Effector memory CD8-positive, alpha-beta T cell (primary cell): ENCODE results near the gene ADORA1.

Experiments
- ATAC-seq: fragments of 150-1000 bp; cut with Tn5 transposase; replicated peaks from 2 replicates; pipeline ENCODE4 v1.10.0; 2021; ENCODE audit warnings: mild to moderate bottlenecking, moderate library complexity
- DNase-seq, 3 experiments: peaks; one replicate each; pipeline ENCODE4 v3.0.0; 2021
- H3K27ac Mint-ChIP-seq, 2 donors: one replicate each; pipeline ENCODE4 v1.8.0; 2022; ENCODE audit warnings: mild to moderate bottlenecking in 2 of 2, mixed read lengths in 2 of 2, moderate library complexity in 2 of 2
- H3K27me3 Mint-ChIP-seq, 2 donors: one replicate each; pipeline ENCODE4 v1.8.0; 2022; ENCODE audit warnings: mixed read lengths in 2 of 2
- H3K36me3 Mint-ChIP-seq: one replicate; pipeline ENCODE4 v1.8.0; 2022; ENCODE audit warnings: mild to moderate bottlenecking, moderate library complexity, mixed read lengths; ENCODE audit not compliant: insufficient read depth
- H3K4me1 Mint-ChIP-seq, 2 donors: one replicate each; pipeline ENCODE4 v1.8.0; 2022; ENCODE audit warnings: low read depth in 2 of 2, mixed read lengths in 2 of 2
- H3K4me3 Mint-ChIP-seq, 2 donors: one replicate each; pipeline ENCODE4 v1.8.0; 2022; ENCODE audit warnings: mild to moderate bottlenecking in 2 of 2, mixed read lengths in 2 of 2, moderate library complexity in 2 of 2
- H3K9me3 Mint-ChIP-seq, 2 donors: one replicate each; pipeline ENCODE4 v1.8.0; 2022; ENCODE audit warnings: mixed read lengths in 2 of 2

The ADORA1 gene

GRCh38 chr1:203175237-203175826, 47.8 kb downstream of the ADORA1 start, which contains the start of gene MYBPH:
MYBPH (minus strand) TSS chr1:203175826; CDS start chr1:203175755, 71 bp downstream.
- ATAC-seq, result no peak
- no peak for DNase-seq
- H3K27ac Mint-ChIP-seq, result no peak within 1 kb of the TSS
- no peaks in the 10 kb centered on the region for H3K36me3 Mint-ChIP-seq
- H3K4me1 Mint-ChIP-seq, result no peaks in the 10 kb centered on the region
- no peaks in the 10 kb centered on the region for H3K9me3 Mint-ChIP-seq
- H3K4me3 Mint-ChIP-seq, result no peak within 1 kb of the TSS
- H3K27me3 Mint-ChIP-seq, result peaks cover 39 to 67% of the 10 kb centered on the region in 2 donors

GRCh38 chr1:203175827-203176241, 48.3 kb downstream of the ADORA1 start:
- Mint-ChIP-seq H3K4me1 (no peaks in the 10 kb centered on the region), H3K27me3 (peaks cover 43 to 71% of the 10 kb centered on the region in 2 donors), H3K27ac (no peak overlapping the region), H3K4me3 (no peak overlapping the region), H3K9me3 (no peaks in the 10 kb centered on the region), H3K36me3 (no peaks in the 10 kb centered on the region)
- ATAC-seq (no peak), DNase-seq (no peak)

- Mint-ChIP-seq H3K36me3 (no peaks in the 10 kb centered on the region), H3K4me3 (no peak overlapping the region), H3K4me1 (no peaks in the 10 kb centered on the region), H3K27ac (no peak overlapping the region), H3K27me3 (peaks cover 47 to 75% of the 10 kb centered on the region in 2 donors), H3K9me3 (no peaks in the 10 kb centered on the region)
- no peak for DNase-seq
- no peak for ATAC-seq
Observed at GRCh38 chr1:203176273-203177035, 48.9 kb downstream of the ADORA1 start.

GRCh38 chr1:203177036-203177405, 49.5 kb downstream of the ADORA1 start:
- no peak for ATAC-seq
- peaks cover 47 to 80% of the 10 kb centered on the region in 2 donors for H3K27me3 Mint-ChIP-seq

GRCh38 chr1:203177470-203178039, 50.0 kb downstream of the ADORA1 start:
- H3K36me3 Mint-ChIP-seq, result no peaks in the 10 kb centered on the region
- peaks cover 47 to 85% of the 10 kb centered on the region in 2 donors for H3K27me3 Mint-ChIP-seq
- ATAC-seq (no peak), DNase-seq (no peak)
- H3K4me1 Mint-ChIP-seq, result no peaks in the 10 kb centered on the region
- H3K27ac Mint-ChIP-seq, result no peak overlapping the region
- H3K9me3 Mint-ChIP-seq, result no peaks in the 10 kb centered on the region
- H3K4me3 Mint-ChIP-seq, result no peak overlapping the region

More at GRCh38 chr1:203177036-203177405, 49.5 kb downstream of the ADORA1 start:
- Mint-ChIP-seq H3K4me3 (no peak overlapping the region), H3K36me3 (no peaks in the 10 kb centered on the region), H3K9me3 (no peaks in the 10 kb centered on the region), H3K27ac (no peak overlapping the region), H3K4me1 (no peaks in the 10 kb centered on the region)
- DNase-seq, result no peak

GRCh38 chr1:203178083-203178482, 50.6 kb downstream of the ADORA1 start:
- Mint-ChIP-seq H3K27ac (no peak overlapping the region), H3K27me3 (peaks cover 49 to 90% of the 10 kb centered on the region in 2 donors), H3K36me3 (no peaks in the 10 kb centered on the region), H3K4me1 (no peaks in the 10 kb centered on the region), H3K9me3 (no peaks in the 10 kb centered on the region), H3K4me3 (no peak overlapping the region)
- no peak for DNase-seq
- ATAC-seq, result no peak

- Mint-ChIP-seq H3K36me3 (no peaks in the 10 kb centered on the region), H3K4me3 (no peak overlapping the region), H3K9me3 (no peaks in the 10 kb centered on the region), H3K27me3 (peaks cover 48 to 91% of the 10 kb centered on the region in 2 donors), H3K4me1 (no peaks in the 10 kb centered on the region), H3K27ac (no peak overlapping the region)
- ATAC-seq (no peak), DNase-seq (no peak)
Observed at GRCh38 chr1:203178821-203179666, 51.5 kb downstream of the ADORA1 start.

GRCh38 chr1:203179667-203180005, 52.1 kb downstream of the ADORA1 start:
- DNase-seq (no peak), ATAC-seq (no peak)
- H3K27ac Mint-ChIP-seq, result no peak overlapping the region
- peaks cover 46 to 91% of the 10 kb centered on the region in 2 donors for H3K27me3 Mint-ChIP-seq
- H3K4me1 Mint-ChIP-seq, result no peaks in the 10 kb centered on the region
- peaks cover 3% of the 10 kb centered on the region for H3K36me3 Mint-ChIP-seq
- no peak overlapping the region for H3K4me3 Mint-ChIP-seq
- no peaks in the 10 kb centered on the region for H3K9me3 Mint-ChIP-seq

GRCh38 chr1:203180611-203181330, 53.2 kb downstream of the ADORA1 start:
- Mint-ChIP-seq H3K4me3 (no peak overlapping the region), H3K27ac (no peak overlapping the region), H3K27me3 (peaks cover 42 to 90% of the 10 kb centered on the region in 2 donors), H3K36me3 (peaks cover 3% of the 10 kb centered on the region), H3K4me1 (no peaks in the 10 kb centered on the region), H3K9me3 (no peaks in the 10 kb centered on the region)
- no peak for DNase-seq
- ATAC-seq, result no peak

- Mint-ChIP-seq H3K9me3 (no peaks in the 10 kb centered on the region), H3K4me1 (no peaks in the 10 kb centered on the region), H3K36me3 (peaks cover 3% of the 10 kb centered on the region), H3K4me3 (no peak overlapping the region), H3K27ac (no peak overlapping the region), H3K27me3 (peaks cover 32 to 90% of the 10 kb centered on the region in 2 donors)
- DNase-seq, result no peak
- no peak for ATAC-seq
Observed at GRCh38 chr1:203181586-203182386, 54.3 kb downstream of the ADORA1 start.

- no peak overlapping the region for H3K27ac Mint-ChIP-seq
- peaks cover 3% of the 10 kb centered on the region for H3K36me3 Mint-ChIP-seq
- no peak overlapping the region for H3K4me3 Mint-ChIP-seq
- peaks cover 32 to 87% of the 10 kb centered on the region in 2 donors for H3K27me3 Mint-ChIP-seq
- ATAC-seq, result no peak
- no peaks in the 10 kb centered on the region for H3K9me3 Mint-ChIP-seq
- no peaks in the 10 kb centered on the region for H3K4me1 Mint-ChIP-seq
- DNase-seq, result no peak
Observed at GRCh38 chr1:203182387-203182953, 54.9 kb downstream of the ADORA1 start.

- Mint-ChIP-seq H3K27ac (no peak overlapping the region), H3K4me3 (no peak overlapping the region), H3K27me3 (peaks cover 18 to 73% of the 10 kb centered on the region in 2 donors), H3K4me1 (no peaks in the 10 kb centered on the region), H3K9me3 (no peaks in the 10 kb centered on the region), H3K36me3 (peaks cover 3% of the 10 kb centered on the region)
- no peak for ATAC-seq
- no peak for DNase-seq
Observed at GRCh38 chr1:203183828-203184227, 56.3 kb downstream of the ADORA1 start.
